ENCODE measurements around the gene AGAP1. TPM values are rescaled to one million over a fixed set of nuclear protein-coding genes. Genes with fewer than 3 reads are reported as not detected.

AGAP1 gene
- total and polyA plus RNA-seq, 9 donors = 5.7 to 32.2 (median 20.2) TPM

DNA sequence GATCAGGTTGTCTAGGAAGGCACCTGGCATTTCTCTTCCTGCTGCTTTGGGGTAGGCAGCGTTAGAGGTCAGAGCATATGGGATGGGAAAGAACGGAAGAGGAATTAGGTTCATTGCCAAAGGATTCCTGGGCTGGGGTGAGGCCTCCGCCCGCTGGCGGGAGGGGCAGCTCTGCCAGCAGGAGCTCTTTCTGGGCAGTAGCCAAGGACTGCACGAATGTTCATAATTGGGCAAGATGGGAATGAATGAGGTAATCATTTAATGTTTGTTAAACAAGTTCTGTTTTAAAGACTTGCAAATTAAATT lies 253.9 kb downstream of the AGAP1 start:
- H3K27me3 ChIP-seq = no peaks in the 10 kb centered on the region
- TF ChIP-seq, protein P1, sequence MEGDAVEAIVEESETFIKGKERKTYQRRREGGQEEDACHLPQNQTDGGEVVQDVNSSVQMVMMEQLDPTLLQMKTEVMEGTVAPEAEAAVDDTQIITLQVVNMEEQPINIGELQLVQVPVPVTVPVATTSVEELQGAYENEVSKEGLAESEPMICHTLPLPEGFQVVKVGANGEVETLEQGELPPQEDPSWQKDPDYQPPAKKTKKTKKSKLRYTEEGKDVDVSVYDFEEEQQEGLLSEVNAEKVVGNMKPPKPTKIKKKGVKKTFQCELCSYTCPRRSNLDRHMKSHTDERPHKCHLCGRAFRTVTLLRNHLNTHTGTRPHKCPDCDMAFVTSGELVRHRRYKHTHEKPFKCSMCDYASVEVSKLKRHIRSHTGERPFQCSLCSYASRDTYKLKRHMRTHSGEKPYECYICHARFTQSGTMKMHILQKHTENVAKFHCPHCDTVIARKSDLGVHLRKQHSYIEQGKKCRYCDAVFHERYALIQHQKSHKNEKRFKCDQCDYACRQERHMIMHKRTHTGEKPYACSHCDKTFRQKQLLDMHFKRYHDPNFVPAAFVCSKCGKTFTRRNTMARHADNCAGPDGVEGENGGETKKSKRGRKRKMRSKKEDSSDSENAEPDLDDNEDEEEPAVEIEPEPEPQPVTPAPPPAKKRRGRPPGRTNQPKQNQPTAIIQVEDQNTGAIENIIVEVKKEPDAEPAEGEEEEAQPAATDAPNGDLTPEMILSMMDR (IDR thresholded peaks at IDR 0.05) = no peak
- TF ChIP-seq POLR2A (IDR thresholded peaks at IDR 0.05) (no peak), EP300 (IDR thresholded peaks at IDR 0.05) (no peak)
- H3K4me1 ChIP-seq (ENCODE audit: insufficient read depth) = no peaks in the 10 kb centered on the region
- intact Hi-C loops (cut with DNase I) = loop anchor here (5.0 to 10.0 kb wide), 3 partner anchors 150 to 613 kb away; no protein-coding TSS in a partner anchor
- no peak overlapping the region for H3K27ac ChIP-seq
- H3K36me3 ChIP-seq = no peaks in the 10 kb centered on the region
- H3K9me3 ChIP-seq = no peaks in the 10 kb centered on the region
- 56 to 69% (median 61%) methylated on average over 6 of the region's 6 CpGs for WGBS, 3 donors
- no peak for DNase-seq
- H3K4me3 ChIP-seq = no peak overlapping the region

DNA sequence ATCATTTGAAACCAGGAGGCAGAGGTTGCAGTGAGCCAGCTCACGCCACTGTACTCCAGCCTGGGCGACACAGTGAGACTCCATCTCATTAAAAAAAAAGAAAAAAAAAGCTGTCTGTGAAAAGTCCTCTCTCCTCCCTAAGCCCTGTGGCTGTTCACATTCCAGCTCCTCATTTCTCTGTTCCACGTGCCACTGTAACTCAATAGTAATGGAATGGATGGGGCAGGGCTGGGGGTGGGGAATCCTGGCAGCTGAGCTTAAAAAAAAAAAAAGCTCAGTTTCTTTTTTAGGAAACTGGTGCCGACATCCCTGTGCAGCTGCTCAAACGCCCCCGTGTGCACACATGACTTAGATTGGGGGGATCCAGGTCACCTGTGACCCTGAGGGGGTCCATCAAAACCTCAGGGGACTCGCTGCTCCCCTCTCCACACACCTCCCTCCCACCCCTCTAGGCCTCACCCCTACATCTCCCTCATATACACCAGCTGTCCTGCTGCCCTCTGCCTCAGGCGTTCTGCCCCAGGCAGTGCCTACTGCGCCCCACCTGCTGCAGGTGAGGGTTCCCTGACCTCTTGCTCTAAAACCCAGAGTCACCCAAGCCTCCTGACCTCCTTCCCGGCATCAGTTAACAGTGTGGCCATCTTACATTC lies 255.4 kb downstream of the AGAP1 start:
- H3K4me3 ChIP-seq = no peak overlapping the region
- TF ChIP-seq, protein P1 (IDR thresholded peaks at IDR 0.05) = no peak
- TF ChIP-seq POLR2A (IDR thresholded peaks at IDR 0.05) = no peak
- TF ChIP-seq EP300 (IDR thresholded peaks at IDR 0.05) = no peak
- intact Hi-C loops (cut with DNase I) = loop anchor here (5.0 to 10.0 kb wide), 3 partner anchors 152 to 614 kb away; no protein-coding TSS in a partner anchor
- DNase-seq = no peak
- no peak overlapping the region for H3K27ac ChIP-seq
- no peaks in the 10 kb centered on the region for H3K36me3 ChIP-seq
- no peaks in the 10 kb centered on the region for H3K27me3 ChIP-seq
- no peaks in the 10 kb centered on the region for H3K4me1 ChIP-seq (ENCODE audit: insufficient read depth)
- H3K9me3 ChIP-seq = no peaks in the 10 kb centered on the region
- 60 to 68% (median 66%) methylated on average over 10 of the region's 10 CpGs for WGBS, 3 donors

DNA sequence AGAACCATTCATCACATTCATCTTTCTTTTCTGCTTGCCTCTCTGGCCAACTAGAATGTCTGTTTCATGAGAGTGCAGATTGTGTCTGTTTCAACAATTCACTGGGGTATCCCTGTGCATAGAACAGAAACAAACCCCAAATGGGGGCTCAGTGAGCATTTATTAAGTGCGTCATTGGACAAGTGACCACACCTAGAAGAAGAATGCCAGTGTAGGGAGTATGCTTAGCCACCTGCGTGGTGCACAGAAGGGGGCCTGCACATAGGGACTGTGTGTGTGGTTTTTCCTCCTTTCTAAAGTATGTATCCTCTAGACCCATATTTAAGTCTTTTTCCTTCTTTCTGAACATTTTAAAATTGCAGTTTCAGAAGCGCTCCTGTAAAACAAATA lies 255.9 kb downstream of the AGAP1 start:
- no peak for DNase-seq
- H3K9me3 ChIP-seq = no peaks in the 10 kb centered on the region
- no peak overlapping the region for H3K4me3 ChIP-seq
- no peak overlapping the region for H3K27ac ChIP-seq
- WGBS, 3 donors = 92 to 96% (median 95%) methylated on average over 3 of the region's 3 CpGs
- no peak for TF ChIP-seq POLR2A (IDR thresholded peaks at IDR 0.05)
- TF ChIP-seq, protein P1 (IDR thresholded peaks at IDR 0.05) = no peak
- no peak for TF ChIP-seq EP300 (IDR thresholded peaks at IDR 0.05)
- intact Hi-C loops (cut with DNase I) = loop anchor here (5.0 to 10.0 kb wide), 3 partner anchors 152 to 615 kb away; no protein-coding TSS in a partner anchor
- H3K36me3 ChIP-seq = no peaks in the 10 kb centered on the region
- no peaks in the 10 kb centered on the region for H3K27me3 ChIP-seq
- no peaks in the 10 kb centered on the region for H3K4me1 ChIP-seq (ENCODE audit: insufficient read depth)

DNA sequence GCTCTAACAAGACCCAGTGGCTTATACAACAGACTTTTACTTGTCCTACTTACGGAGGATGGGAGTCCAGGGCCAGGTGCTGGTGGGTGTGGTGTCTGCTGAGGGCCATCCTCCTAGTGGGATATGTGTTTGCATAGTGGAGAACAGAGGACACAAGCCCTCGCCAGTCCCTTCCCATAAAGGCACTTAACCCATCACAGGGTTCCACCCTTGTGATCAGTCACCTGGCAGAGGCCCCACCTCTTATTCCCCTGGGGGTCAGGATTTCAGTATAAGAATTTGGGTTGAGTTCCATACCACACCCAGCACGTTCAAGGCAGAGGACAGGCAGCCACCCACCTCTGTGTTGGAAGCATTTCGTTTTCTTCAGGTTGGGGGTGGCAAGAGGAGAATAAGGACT lies 259.0 kb downstream of the AGAP1 start:
- intact Hi-C loops (cut with DNase I) = no loop called here

More for the DNA sequence above, 259.0 kb downstream of the AGAP1 start:
- DNase-seq = no peak
- 91 to 94% (median 94%) methylated on average over 4 of the region's 4 CpGs for WGBS, 3 donors
- TF ChIP-seq POLR2A (IDR thresholded peaks at IDR 0.05) = no peak
- TF ChIP-seq, protein P1 (IDR thresholded peaks at IDR 0.05) = no peak
- no peak for TF ChIP-seq EP300 (IDR thresholded peaks at IDR 0.05)
- Histone ChIP-seq H3K9me3 (no peaks in the 10 kb centered on the region), H3K27me3 (no peaks in the 10 kb centered on the region), H3K4me1 (ENCODE audit: insufficient read depth) (no peaks in the 10 kb centered on the region), H3K4me3 (no peak overlapping the region), H3K36me3 (no peaks in the 10 kb centered on the region), H3K27ac (no peak overlapping the region)
